ENCODE measurements around the gene NCR3LG1. TPM values are rescaled to one million over a fixed set of nuclear protein-coding genes. Genes with fewer than 3 reads are reported as not detected.

NCR3LG1 gene
- total RNA-seq, 1 experiment from 2014 or later, result 38.6 TPM

- Histone ChIP-seq H4K20me1 (ENCODE audit: insufficient read depth, low read depth, low read length) (no peaks in the 10 kb centered on the region), H3K9me2 (replicated peaks; ENCODE audit: insufficient read depth, low read length) (no peaks in the 10 kb centered on the region), H3K4me3 (ENCODE audit: low read length) (no peak overlapping the region), H3K4me1 (ENCODE audit: low read length) (peaks cover 5% of the 10 kb centered on the region; the same call in 1 of the 2 replicates), H3K4me2 (ENCODE audit: low read depth, low read length, poor library complexity, severe bottlenecking) (no peak overlapping the region), H3K79me2 (ENCODE audit: low read length) (no peaks in the 10 kb centered on the region), H3K27me3 (ENCODE audit: low read length) (no peaks in the 10 kb centered on the region), H3K27ac (ENCODE audit: low read length) (no peak overlapping the region), H3K9ac (ENCODE audit: low read length) (no peak overlapping the region), H2AFZ (ENCODE audit: low read length) (no peak overlapping the region), H3K36me3 (ENCODE audit: insufficient read depth, low read length) (no peaks in the 10 kb centered on the region), H3K9me3 (ENCODE audit: low read length) (no peaks in the 10 kb centered on the region)
- DNase-seq, result no peak
These were observed 55.2 kb downstream of the NCR3LG1 start for GRCh38 chr11:17406818-17407149.

DNA sequence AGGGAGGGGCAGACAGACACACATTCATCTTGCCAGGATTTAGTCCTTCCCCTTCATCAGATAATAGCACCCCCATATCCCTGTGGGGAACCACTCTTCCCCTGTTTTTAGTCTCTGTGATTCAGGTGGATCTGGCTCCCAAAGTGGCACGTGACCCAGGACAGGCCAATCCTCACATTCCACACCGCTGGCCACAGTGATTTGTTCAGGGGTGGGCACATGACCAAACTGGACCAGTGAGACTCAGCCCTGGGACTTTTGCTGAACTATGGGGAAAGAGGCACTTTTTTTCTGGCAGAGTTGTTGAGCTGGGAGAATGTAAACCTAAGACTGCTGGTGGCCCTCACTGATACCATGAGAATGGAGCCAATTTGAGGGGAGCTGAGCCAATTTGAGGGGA, 56.0 kb downstream of the NCR3LG1 start:
- Histone ChIP-seq H3K4me1 (ENCODE audit: low read length) (peaks cover 5% of the 10 kb centered on the region; the same call in 1 of the 2 replicates), H3K9ac (ENCODE audit: low read length) (no peak overlapping the region), H3K4me2 (ENCODE audit: low read depth, low read length, poor library complexity, severe bottlenecking) (no peak overlapping the region), H2AFZ (ENCODE audit: low read length) (no peak overlapping the region), H3K9me3 (ENCODE audit: low read length) (no peaks in the 10 kb centered on the region), H3K79me2 (ENCODE audit: low read length) (no peaks in the 10 kb centered on the region), H4K20me1 (ENCODE audit: insufficient read depth, low read depth, low read length) (no peaks in the 10 kb centered on the region), H3K4me3 (ENCODE audit: low read length) (no peak overlapping the region), H3K27me3 (ENCODE audit: low read length) (no peaks in the 10 kb centered on the region), H3K9me2 (replicated peaks; ENCODE audit: insufficient read depth, low read length) (no peaks in the 10 kb centered on the region), H3K36me3 (ENCODE audit: insufficient read depth, low read length) (no peaks in the 10 kb centered on the region), H3K27ac (ENCODE audit: low read length) (no peak overlapping the region)
- peak; percentile 49 for DNase-seq

DNA sequence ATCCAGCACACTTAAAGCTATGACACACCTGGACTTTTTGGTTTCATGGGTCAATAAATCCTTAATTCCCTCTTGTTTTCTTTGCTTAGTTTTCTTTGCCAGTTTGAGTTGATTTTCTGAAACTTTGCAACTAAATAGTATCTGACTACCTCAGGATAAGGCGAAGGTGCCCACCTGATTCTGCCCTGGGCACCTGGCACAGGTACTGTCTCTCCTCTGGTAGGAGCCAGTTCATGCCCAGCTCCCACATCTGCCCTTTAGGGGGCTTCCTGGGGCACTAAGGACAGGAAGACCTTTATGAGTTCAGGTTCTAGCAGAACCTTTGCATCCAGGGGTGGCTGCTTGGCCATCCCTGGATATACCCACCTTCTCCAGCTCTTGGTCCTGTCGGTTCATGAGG, 56.4 kb downstream of the NCR3LG1 start:
- Histone ChIP-seq H3K27ac (ENCODE audit: low read length) (no peak overlapping the region), H3K4me1 (ENCODE audit: low read length) (peaks cover 5% of the 10 kb centered on the region; the same call in 1 of the 2 replicates), H3K36me3 (ENCODE audit: insufficient read depth, low read length) (no peaks in the 10 kb centered on the region), H3K9me2 (replicated peaks; ENCODE audit: insufficient read depth, low read length) (no peaks in the 10 kb centered on the region), H3K4me3 (ENCODE audit: low read length) (no peak overlapping the region), H3K9me3 (ENCODE audit: low read length) (no peaks in the 10 kb centered on the region), H3K79me2 (ENCODE audit: low read length) (no peaks in the 10 kb centered on the region), H3K27me3 (ENCODE audit: low read length) (no peaks in the 10 kb centered on the region), H2AFZ (ENCODE audit: low read length) (no peak overlapping the region), H4K20me1 (ENCODE audit: insufficient read depth, low read depth, low read length) (no peaks in the 10 kb centered on the region), H3K4me2 (ENCODE audit: low read depth, low read length, poor library complexity, severe bottlenecking) (no peak overlapping the region), H3K9ac (ENCODE audit: low read length) (no peak overlapping the region)
- no peak for DNase-seq

- Histone ChIP-seq H3K27me3 (ENCODE audit: low read length) (no peaks in the 10 kb centered on the region), H3K9me3 (ENCODE audit: low read length) (no peaks in the 10 kb centered on the region), H2AFZ (ENCODE audit: low read length) (no peak overlapping the region), H3K27ac (ENCODE audit: low read length) (no peak overlapping the region), H3K9me2 (replicated peaks; ENCODE audit: insufficient read depth, low read length) (no peaks in the 10 kb centered on the region), H4K20me1 (ENCODE audit: insufficient read depth, low read depth, low read length) (no peaks in the 10 kb centered on the region), H3K9ac (ENCODE audit: low read length) (no peak overlapping the region), H3K4me2 (ENCODE audit: low read depth, low read length, poor library complexity, severe bottlenecking) (no peak overlapping the region), H3K4me3 (ENCODE audit: low read length) (no peak overlapping the region), H3K36me3 (ENCODE audit: insufficient read depth, low read length) (no peaks in the 10 kb centered on the region), H3K79me2 (ENCODE audit: low read length) (no peaks in the 10 kb centered on the region), H3K4me1 (ENCODE audit: low read length) (peaks cover 5% of the 10 kb centered on the region; the same call in 1 of the 2 replicates)
- no peak for DNase-seq
These were observed 57.0 kb downstream of the NCR3LG1 start for GRCh38 chr11:17408641-17409040.

- no peaks in the 10 kb centered on the region for H4K20me1 ChIP-seq (ENCODE audit: insufficient read depth, low read depth, low read length)
These were observed 59.2 kb downstream of the NCR3LG1 start for GRCh38 chr11:17410606-17411379.

DNA sequence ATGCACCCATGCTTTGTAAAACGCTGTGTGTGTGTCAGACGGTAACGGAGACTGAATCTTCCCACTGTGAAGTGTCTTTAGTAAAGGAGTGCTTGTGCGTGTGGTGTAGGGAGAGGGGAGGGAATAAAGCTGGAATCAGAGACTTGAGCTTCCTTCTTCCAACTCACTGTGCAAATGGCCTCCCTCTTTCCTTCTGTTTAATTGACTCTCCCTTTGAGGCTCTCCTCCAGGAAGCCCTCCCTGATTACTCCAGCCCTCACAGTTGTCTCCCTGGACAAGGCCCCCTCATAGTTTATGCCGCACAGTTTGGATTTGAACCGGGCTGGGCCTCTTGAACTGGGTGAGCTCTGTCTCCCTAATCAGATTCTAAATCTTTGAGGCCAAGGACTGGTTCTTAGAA, 59.8 kb downstream of the NCR3LG1 start:
- no peak overlapping the region for H3K4me2 ChIP-seq (ENCODE audit: low read depth, low read length, poor library complexity, severe bottlenecking)
- DNase-seq, result no peak
- H3K36me3 ChIP-seq (ENCODE audit: insufficient read depth, low read length), result no peaks in the 10 kb centered on the region
- no peaks in the 10 kb centered on the region for H3K9me2 ChIP-seq (replicated peaks; ENCODE audit: insufficient read depth, low read length)
- H3K79me2 ChIP-seq (ENCODE audit: low read length), result no peaks in the 10 kb centered on the region
- H3K4me3 ChIP-seq (ENCODE audit: low read length), result no peak overlapping the region
- no peak overlapping the region for H3K9ac ChIP-seq (ENCODE audit: low read length)
- H4K20me1 ChIP-seq (ENCODE audit: insufficient read depth, low read depth, low read length), result no peaks in the 10 kb centered on the region
- peaks cover 5% of the 10 kb centered on the region for H3K4me1 ChIP-seq (ENCODE audit: low read length)
- no peak overlapping the region for H3K27ac ChIP-seq (ENCODE audit: low read length)
- H3K27me3 ChIP-seq (ENCODE audit: low read length), result no peaks in the 10 kb centered on the region
- no peaks in the 10 kb centered on the region for H3K9me3 ChIP-seq (ENCODE audit: low read length)
- H2AFZ ChIP-seq (ENCODE audit: low read length), result no peak overlapping the region

More at GRCh38 chr11:17410606-17411379, 59.2 kb downstream of the NCR3LG1 start:
- no peak for DNase-seq
- Histone ChIP-seq H3K27ac (ENCODE audit: low read length) (no peak overlapping the region), H3K9me3 (ENCODE audit: low read length) (no peaks in the 10 kb centered on the region), H3K79me2 (ENCODE audit: low read length) (no peaks in the 10 kb centered on the region), H3K9me2 (replicated peaks; ENCODE audit: insufficient read depth, low read length) (no peaks in the 10 kb centered on the region), H2AFZ (ENCODE audit: low read length) (no peak overlapping the region), H3K9ac (ENCODE audit: low read length) (no peak overlapping the region), H3K36me3 (ENCODE audit: insufficient read depth, low read length) (no peaks in the 10 kb centered on the region), H3K4me1 (ENCODE audit: low read length) (peaks cover 3% of the 10 kb centered on the region), H3K27me3 (ENCODE audit: low read length) (no peaks in the 10 kb centered on the region), H3K4me3 (ENCODE audit: low read length) (no peak overlapping the region), H3K4me2 (ENCODE audit: low read depth, low read length, poor library complexity, severe bottlenecking) (no peak overlapping the region)

GRCh38 chr11:17412488-17413180, 61.0 kb downstream of the NCR3LG1 start:
- DNase-seq, result no peak
- Histone ChIP-seq H4K20me1 (ENCODE audit: insufficient read depth, low read depth, low read length) (no peaks in the 10 kb centered on the region), H3K9me2 (replicated peaks; ENCODE audit: insufficient read depth, low read length) (no peaks in the 10 kb centered on the region), H3K79me2 (ENCODE audit: low read length) (no peaks in the 10 kb centered on the region), H3K4me3 (ENCODE audit: low read length) (no peak overlapping the region), H3K4me1 (ENCODE audit: low read length) (peaks cover 5% of the 10 kb centered on the region), H2AFZ (ENCODE audit: low read length) (no peak overlapping the region), H3K9ac (ENCODE audit: low read length) (no peak overlapping the region), H3K9me3 (ENCODE audit: low read length) (no peaks in the 10 kb centered on the region), H3K4me2 (ENCODE audit: low read depth, low read length, poor library complexity, severe bottlenecking) (no peak overlapping the region), H3K27me3 (ENCODE audit: low read length) (no peaks in the 10 kb centered on the region), H3K36me3 (ENCODE audit: insufficient read depth, low read length) (no peaks in the 10 kb centered on the region), H3K27ac (ENCODE audit: low read length) (no peak overlapping the region)

- H3K27ac ChIP-seq (ENCODE audit: low read length), result no peak overlapping the region
- no peaks in the 10 kb centered on the region for H3K9me3 ChIP-seq (ENCODE audit: low read length)
- no peak overlapping the region for H3K4me2 ChIP-seq (ENCODE audit: low read depth, low read length, poor library complexity, severe bottlenecking)
- no peaks in the 10 kb centered on the region for H3K27me3 ChIP-seq (ENCODE audit: low read length)
- DNase-seq, result no peak
- H2AFZ ChIP-seq (ENCODE audit: low read length), result no peak overlapping the region
- H3K4me3 ChIP-seq (ENCODE audit: low read length), result no peak overlapping the region
- no peaks in the 10 kb centered on the region for H4K20me1 ChIP-seq (ENCODE audit: insufficient read depth, low read depth, low read length)
- no peaks in the 10 kb centered on the region for H3K79me2 ChIP-seq (ENCODE audit: low read length)
- H3K9me2 ChIP-seq (replicated peaks; ENCODE audit: insufficient read depth, low read length), result no peaks in the 10 kb centered on the region
- H3K9ac ChIP-seq (ENCODE audit: low read length), result no peak overlapping the region
- H3K36me3 ChIP-seq (ENCODE audit: insufficient read depth, low read length), result no peaks in the 10 kb centered on the region
- peaks cover 5% of the 10 kb centered on the region for H3K4me1 ChIP-seq (ENCODE audit: low read length)
These were observed 62.1 kb downstream of the NCR3LG1 start for GRCh38 chr11:17413414-17414316.

Data from Karpas-422 (cell line).